Panc1 (cell line): ENCODE measurements around the gene PSEN2. TPM values are rescaled to one million over a fixed set of nuclear protein-coding genes. Genes with fewer than 3 reads are reported as not detected.
"Not testable (repeated sequence)": the region's sequence is repeated elsewhere in the genome, so short reads cannot be mapped to it uniquely, and the experiment has no call there.

Experiments
- ATAC-seq: fragments of 200-7000 bp; cut with Tn5 transposase; 2 replicates; pipeline ENCODE4 v1.9.1; 2020; ENCODE audit warnings: mild to moderate bottlenecking, moderate library complexity
- BruUV-seq: library from RNA; stranded (reverse); fragments of 400-500 nt; replicated peaks from 2 replicates; lab custom pipeline; 2021; lab: Mats Ljungman, UMichigan
- CTCF ChIA-PET: fragments of 300-600 bp; sonication (Branson Sonifier 250); formaldehyde crosslinking; loops from one replicate; lab custom pipeline; 2022; ENCODE audit warnings: antibody characterized with exemption; lab: Charles Lee
- POLR2A ChIA-PET: fragments of 300-600 bp; sonication (Branson Sonifier 250); formaldehyde crosslinking; loops from one replicate; lab custom pipeline; 2022; ENCODE audit warnings: antibody characterized with exemption; lab: Charles Lee
- DNase-seq: peaks from one replicate; pipeline ENCODE4 v3.0.0-alpha.2; 2010; ENCODE audit warnings: low read depth, low spot score
- H3K27ac ChIP-seq: 2 replicates; pipeline ENCODE4 v1.5.1; 2011; ENCODE audit warnings: mild to moderate bottlenecking, low read length, inconsistent platforms
- H3K27me3 ChIP-seq: fragments of 200-500 bp; sonication (Bioruptor generic); 2 replicates; pipeline ENCODE4 v1.6.0; 2014; ENCODE audit warnings: low read length, inconsistent platforms; ENCODE audit not compliant: control insufficient read depth, insufficient read depth
- H3K36me3 ChIP-seq: fragments of 200-500 bp; sonication (Bioruptor generic); 2 replicates; pipeline ENCODE4 v1.5.1; 2014; ENCODE audit warnings: inconsistent platforms, mild to moderate bottlenecking, low read length, moderate library complexity; ENCODE audit not compliant: control insufficient read depth, insufficient read depth
- H3K4me1 ChIP-seq: 2 replicates; pipeline ENCODE4 v1.5.1; 2011; ENCODE audit warnings: inconsistent platforms, mild to moderate bottlenecking, low read length, moderate library complexity; ENCODE audit not compliant: control insufficient read depth, insufficient read depth
- H3K4me3 ChIP-seq, 2 experiments: 2 replicates each; pipeline ENCODE4 v1.5.1; 2011 to 2012; ENCODE audit warnings: low read depth in 2 of 2, low read length in 2 of 2, mild to moderate bottlenecking in 2 of 2, inconsistent platforms in 1 of 2, moderate library complexity in 1 of 2
- H3K9me3 ChIP-seq: fragments of 200-500 bp; sonication (Bioruptor generic); 2 replicates; pipeline ENCODE4 v1.5.1; 2014; ENCODE audit warnings: low read depth, mild to moderate bottlenecking, inconsistent platforms, low read length, moderate library complexity; ENCODE audit not compliant: control insufficient read depth, insufficient read depth
- POLR2AphosphoS5 ChIP-seq: IDR thresholded peaks from 2 replicates; pipeline ENCODE4 v1.6.1; 2012; ENCODE audit warnings: mild to moderate bottlenecking, low read depth, low read length, moderate library complexity
- SIN3A ChIP-seq: IDR thresholded peaks from 2 replicates; pipeline ENCODE4 v1.6.1; 2012; ENCODE audit warnings: low read depth, mild to moderate bottlenecking, low read length, moderate library complexity, borderline replicate concordance; ENCODE audit not compliant: insufficient read depth
- TCF7L2 ChIP-seq: IDR thresholded peaks from 2 replicates; pipeline ENCODE4 v1.6.1; 2011; ENCODE audit warnings: mild to moderate bottlenecking, low read depth, low read length, inconsistent platforms
- in situ Hi-C: cut with HindIII; loops from 2 replicates; pipeline ENCODE4 v1.10.0; 2016; ENCODE audit warnings: low sequenced_read_pairs, low pct_unique_long_range_greater_than_20kb
- intact Hi-C: fragments of 100-400 bp; cut with micrococcal nuclease; formaldehyde crosslinking; loops from one replicate; pipeline ENCODE4 v1.10.0; 2022; ENCODE audit not compliant: unreplicated experiment
- total RNA-seq: library from RNA; stranded (reverse); gene quantifications from one replicate; pipeline ENCODE4 v1.2.1, GENCODE V29; 2021; ENCODE audit not compliant: unreplicated experiment
- TF ChIP-seq, protein P1 (sequence below): fragments of 450-650 bp; IDR thresholded peaks from 2 replicates; pipeline ENCODE4 v1.5.1; 2017; ENCODE audit warnings: mild to moderate bottlenecking
- TF ChIP-seq, protein P2 (sequence below), 2 experiments: IDR thresholded peaks; 2 replicates each; pipeline ENCODE4 v1.6.1; 2011 to 2012; ENCODE audit warnings: low read depth in 2 of 2, control low read depth in 1 of 2, low read length in 1 of 2, mild to moderate bottlenecking in 1 of 2, moderate library complexity in 1 of 2; ENCODE audit not compliant: insufficient read depth in 1 of 2

PSEN2 gene
- total RNA-seq, 1 experiment from 2014 or later = 33.3 TPM

DNA sequence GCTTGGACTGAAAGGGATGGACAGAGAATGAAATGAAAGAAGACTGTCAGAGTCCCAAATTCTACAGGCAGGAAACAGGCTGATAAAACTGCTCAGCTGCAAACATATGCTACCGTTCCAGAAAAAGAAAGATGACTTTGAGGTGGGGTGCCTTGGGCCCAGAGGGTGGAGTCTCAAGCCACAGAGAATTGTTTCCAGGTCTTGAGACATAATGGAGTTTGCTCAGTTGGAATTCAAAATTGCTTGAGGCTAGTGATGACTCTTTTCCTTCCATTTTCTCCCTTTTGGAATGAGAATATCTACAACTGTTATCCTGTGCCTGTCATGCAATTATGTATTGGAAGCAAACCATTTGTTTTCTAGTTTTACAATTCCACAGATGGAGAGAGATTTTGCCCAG is 23.6 kb upstream of the PSEN2 start:
- H3K27ac ChIP-seq = no peak overlapping the region
- no peaks in the 10 kb centered on the region for H3K4me1 ChIP-seq
- in situ Hi-C loops (no loop called here), intact Hi-C loops (no loop called here)
- CTCF ChIA-PET = no interaction called here
- POLR2A ChIA-PET = no interaction called here
- TF ChIP-seq, protein P1, sequence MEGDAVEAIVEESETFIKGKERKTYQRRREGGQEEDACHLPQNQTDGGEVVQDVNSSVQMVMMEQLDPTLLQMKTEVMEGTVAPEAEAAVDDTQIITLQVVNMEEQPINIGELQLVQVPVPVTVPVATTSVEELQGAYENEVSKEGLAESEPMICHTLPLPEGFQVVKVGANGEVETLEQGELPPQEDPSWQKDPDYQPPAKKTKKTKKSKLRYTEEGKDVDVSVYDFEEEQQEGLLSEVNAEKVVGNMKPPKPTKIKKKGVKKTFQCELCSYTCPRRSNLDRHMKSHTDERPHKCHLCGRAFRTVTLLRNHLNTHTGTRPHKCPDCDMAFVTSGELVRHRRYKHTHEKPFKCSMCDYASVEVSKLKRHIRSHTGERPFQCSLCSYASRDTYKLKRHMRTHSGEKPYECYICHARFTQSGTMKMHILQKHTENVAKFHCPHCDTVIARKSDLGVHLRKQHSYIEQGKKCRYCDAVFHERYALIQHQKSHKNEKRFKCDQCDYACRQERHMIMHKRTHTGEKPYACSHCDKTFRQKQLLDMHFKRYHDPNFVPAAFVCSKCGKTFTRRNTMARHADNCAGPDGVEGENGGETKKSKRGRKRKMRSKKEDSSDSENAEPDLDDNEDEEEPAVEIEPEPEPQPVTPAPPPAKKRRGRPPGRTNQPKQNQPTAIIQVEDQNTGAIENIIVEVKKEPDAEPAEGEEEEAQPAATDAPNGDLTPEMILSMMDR = no peak
- no peak for TF ChIP-seq TCF7L2
- no peak for TF ChIP-seq POLR2AphosphoS5
- no peak for TF ChIP-seq SIN3A
- TF ChIP-seq, protein P2, sequence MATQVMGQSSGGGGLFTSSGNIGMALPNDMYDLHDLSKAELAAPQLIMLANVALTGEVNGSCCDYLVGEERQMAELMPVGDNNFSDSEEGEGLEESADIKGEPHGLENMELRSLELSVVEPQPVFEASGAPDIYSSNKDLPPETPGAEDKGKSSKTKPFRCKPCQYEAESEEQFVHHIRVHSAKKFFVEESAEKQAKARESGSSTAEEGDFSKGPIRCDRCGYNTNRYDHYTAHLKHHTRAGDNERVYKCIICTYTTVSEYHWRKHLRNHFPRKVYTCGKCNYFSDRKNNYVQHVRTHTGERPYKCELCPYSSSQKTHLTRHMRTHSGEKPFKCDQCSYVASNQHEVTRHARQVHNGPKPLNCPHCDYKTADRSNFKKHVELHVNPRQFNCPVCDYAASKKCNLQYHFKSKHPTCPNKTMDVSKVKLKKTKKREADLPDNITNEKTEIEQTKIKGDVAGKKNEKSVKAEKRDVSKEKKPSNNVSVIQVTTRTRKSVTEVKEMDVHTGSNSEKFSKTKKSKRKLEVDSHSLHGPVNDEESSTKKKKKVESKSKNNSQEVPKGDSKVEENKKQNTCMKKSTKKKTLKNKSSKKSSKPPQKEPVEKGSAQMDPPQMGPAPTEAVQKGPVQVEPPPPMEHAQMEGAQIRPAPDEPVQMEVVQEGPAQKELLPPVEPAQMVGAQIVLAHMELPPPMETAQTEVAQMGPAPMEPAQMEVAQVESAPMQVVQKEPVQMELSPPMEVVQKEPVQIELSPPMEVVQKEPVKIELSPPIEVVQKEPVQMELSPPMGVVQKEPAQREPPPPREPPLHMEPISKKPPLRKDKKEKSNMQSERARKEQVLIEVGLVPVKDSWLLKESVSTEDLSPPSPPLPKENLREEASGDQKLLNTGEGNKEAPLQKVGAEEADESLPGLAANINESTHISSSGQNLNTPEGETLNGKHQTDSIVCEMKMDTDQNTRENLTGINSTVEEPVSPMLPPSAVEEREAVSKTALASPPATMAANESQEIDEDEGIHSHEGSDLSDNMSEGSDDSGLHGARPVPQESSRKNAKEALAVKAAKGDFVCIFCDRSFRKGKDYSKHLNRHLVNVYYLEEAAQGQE (IDR thresholded peaks at IDR 0.05; ENCODE audit: insufficient read depth in 1 of 2, low read depth in 2 of 2, low read length in 1 of 2) = no peak
- H3K36me3 ChIP-seq = no peaks in the 10 kb centered on the region
- ATAC-seq = no peak
- no TSS peak for BruUV-seq
- H3K27me3 ChIP-seq = no peaks in the 10 kb centered on the region
- no peak for DNase-seq
- H3K9me3 ChIP-seq = no peaks in the 10 kb centered on the region
- H3K4me3 ChIP-seq = no peak overlapping the region

DNA sequence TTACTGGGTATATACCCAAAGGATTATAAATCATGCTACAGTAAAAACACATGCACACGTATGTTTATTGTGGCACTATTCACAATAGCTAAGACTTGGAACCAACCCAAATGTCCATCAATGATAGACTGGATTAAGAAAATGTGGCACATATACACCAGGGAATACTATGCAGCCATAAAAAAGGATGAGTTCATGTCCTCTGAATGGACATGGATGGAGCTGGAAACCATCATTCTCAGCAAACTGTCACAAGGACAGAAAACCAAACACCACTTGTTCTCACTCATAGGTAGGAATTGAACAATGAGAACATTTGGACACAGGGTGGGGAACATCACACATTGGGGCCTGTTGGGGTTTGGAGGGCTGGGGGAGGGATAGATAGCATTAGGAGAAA is 15.9 kb upstream of the PSEN2 start:
- H3K27ac ChIP-seq, ATAC-seq, H3K27me3 ChIP-seq, H3K36me3 ChIP-seq, H3K4me3 ChIP-seq, CTCF ChIA-PET, DNase-seq, H3K4me1 ChIP-seq, intact Hi-C loops, in situ Hi-C loops, POLR2A ChIA-PET, H3K9me3 ChIP-seq, BruUV-seq: not testable (repeated sequence)

DNA sequence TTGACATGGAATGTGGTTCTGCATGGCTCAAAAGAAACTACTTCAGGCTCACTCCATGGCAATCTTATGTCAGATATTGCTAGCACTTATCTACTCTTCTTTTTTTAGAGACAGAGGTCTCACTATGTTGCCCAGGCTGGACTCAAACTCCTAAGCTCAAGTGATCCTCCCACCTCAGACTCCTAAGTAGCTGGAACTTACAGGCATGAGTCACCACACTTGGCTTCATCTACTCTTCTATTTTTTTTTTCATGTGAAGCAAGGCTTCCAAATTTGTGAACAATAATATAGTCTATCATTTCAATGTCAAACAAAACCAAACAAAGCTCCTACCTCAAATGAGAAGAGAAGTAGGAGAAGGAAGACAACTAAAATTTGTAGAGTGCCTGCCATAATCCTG is 7.5 kb upstream of the PSEN2 start:
- no peaks in the 10 kb centered on the region for H3K9me3 ChIP-seq
- no peaks in the 10 kb centered on the region for H3K36me3 ChIP-seq
- CTCF ChIA-PET = no interaction called here
- BruUV-seq = no TSS peak
- intact Hi-C loops = no loop called here
- DNase-seq (no peak), ATAC-seq (no peak)
- no peak overlapping the region for H3K4me3 ChIP-seq
- in situ Hi-C loops = no loop called here
- H3K27me3 ChIP-seq = no peaks in the 10 kb centered on the region
- POLR2A ChIA-PET = interaction anchor here (0.6 kb wide), 1 partner anchor 84 kb away, joined by 3 read pairs; no protein-coding TSS in a partner anchor
- no peaks in the 10 kb centered on the region for H3K4me1 ChIP-seq
- H3K27ac ChIP-seq = no peak overlapping the region
- TF ChIP-seq, protein P2 (IDR thresholded peaks at IDR 0.05; ENCODE audit: insufficient read depth in 1 of 2, low read depth in 2 of 2, low read length in 1 of 2) = no peak
- TF ChIP-seq TCF7L2 = no peak
- TF ChIP-seq, protein P1 = no peak
- TF ChIP-seq POLR2AphosphoS5 = no peak
- TF ChIP-seq SIN3A = no peak
